CD4-positive, alpha-beta T cell treated with Interleukin-4 for 1 hour (primary cell): Measurements from ENCODE around the gene ITGAX.

Experiments
- DNase-seq, 2 donors: peaks; one replicate each; pipeline ENCODE4 v3.0.0-alpha.2; 2020 to 2022

ITGAX gene

DNA sequence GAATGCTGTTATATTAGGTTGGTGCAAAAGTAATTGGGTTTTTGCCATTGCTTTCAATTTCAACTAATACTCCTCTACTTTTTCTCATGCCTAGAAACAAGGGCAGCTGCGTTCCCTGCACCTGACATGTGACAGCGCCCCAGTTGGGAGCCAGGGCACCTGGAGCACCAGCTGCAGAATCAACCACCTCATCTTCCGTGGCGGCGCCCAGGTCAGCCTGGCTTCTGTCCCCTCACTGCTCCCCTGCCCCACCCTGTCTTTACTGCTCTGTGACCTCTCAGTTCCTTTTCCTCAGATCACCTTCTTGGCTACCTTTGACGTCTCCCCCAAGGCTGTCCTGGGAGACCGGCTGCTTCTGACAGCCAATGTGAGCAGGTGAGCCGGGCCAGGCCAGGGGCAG lies 21.7 kb downstream of the ITGAX start:
- no peak for DNase-seq

DNA sequence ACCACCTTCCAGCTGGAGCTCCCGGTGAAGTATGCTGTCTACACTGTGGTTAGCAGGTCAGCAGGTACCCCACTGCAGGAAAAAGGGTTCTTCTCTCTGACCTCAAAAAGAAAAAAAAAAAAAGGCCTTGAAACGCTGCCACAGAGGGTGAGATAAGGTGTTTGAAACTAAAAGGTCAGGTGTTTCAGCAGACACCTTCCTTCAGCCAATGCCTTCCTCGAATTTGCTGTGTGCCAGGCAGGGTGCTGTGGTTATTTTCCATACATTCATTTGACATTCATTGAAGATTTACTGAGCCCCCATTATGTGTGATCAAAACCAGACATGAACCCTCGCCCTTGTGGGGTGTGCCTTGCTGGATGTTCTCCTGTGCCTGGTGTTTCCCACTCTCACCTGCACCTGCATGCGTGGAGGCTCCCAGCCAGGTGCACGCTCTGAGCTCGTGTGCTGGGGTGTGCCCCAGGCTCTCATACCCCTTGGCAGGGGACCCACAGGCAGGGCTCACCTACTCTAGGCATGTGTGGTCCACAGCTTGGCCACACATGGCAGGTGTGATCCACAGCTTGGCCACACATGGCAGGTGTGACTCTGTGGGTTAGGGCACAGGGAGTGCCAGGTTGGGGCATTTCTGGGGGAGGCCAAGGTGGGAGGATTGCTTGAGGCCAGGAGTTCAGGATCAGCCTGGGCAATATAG lies 22.4 kb downstream of the ITGAX start:
- DNase-seq, result no peak

DNA sequence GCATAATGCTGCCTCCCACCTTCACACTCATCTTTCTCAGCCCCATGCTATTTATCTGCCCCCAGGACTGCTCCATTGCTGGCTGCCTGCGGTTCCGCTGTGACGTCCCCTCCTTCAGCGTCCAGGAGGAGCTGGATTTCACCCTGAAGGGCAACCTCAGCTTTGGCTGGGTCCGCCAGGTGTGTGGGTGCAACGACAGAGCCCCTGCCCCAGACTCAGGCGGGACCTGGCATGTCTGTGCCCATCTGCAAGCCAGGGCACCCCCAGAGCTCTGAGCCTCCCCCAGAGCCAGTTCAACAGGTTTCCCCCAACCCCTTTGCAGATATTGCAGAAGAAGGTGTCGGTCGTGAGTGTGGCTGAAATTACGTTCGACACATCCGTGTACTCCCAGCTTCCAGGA lies 25.2 kb downstream of the ITGAX start:
- no peak for DNase-seq

DNA sequence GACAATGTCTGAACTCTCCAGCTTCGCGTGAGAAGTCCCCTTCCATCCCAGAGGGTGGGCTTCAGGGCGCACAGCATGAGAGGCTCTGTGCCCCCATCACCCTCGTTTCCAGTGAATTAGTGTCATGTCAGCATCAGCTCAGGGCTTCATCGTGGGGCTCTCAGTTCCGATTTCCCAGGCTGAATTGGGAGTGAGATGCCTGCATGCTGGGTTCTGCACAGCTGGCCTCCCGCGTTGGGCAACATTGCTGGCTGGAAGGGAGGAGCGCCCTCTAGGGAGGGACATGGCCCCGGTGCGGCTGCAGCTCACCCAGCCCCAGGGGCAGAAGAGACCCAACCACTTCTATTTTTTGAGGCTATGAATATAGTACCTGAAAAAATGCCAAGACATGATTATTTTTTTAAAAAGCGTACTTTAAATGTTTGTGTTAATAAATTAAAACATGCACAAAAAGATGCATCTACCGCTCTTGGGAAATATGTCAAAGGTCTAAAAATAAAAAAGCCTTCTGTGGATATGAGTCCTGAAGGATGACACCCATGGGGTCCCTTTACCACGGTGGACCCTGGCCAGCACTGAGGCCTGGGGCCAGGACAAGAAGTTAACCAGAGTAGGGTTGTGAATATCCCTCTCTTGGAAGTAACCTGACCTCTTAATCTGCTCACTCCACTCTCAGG lies 27.6 kb downstream of the ITGAX start:
- DNase-seq, result peak; percentile 60 to 68

DNA sequence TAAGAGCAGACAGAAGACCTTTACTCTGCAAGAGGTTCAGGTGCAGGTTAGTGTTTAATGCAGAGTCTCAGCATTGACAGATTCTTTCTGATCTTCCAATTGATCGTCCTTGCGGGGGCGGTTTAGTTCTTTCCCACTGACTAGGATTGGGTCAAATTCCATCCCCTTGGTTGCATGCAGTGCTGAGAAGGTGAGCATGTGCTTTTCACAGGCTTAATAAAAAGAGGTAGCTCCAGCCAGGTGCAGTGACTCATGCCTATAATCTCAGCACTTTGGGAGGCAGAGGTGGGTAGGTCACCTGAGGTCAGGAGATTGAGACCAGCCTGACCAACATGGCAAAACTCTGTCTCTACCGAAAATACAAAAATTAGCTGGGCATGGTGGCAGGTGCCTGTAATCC lies 30.7 kb downstream of the ITGAX start:
- DNase-seq, result no peak

DNA sequence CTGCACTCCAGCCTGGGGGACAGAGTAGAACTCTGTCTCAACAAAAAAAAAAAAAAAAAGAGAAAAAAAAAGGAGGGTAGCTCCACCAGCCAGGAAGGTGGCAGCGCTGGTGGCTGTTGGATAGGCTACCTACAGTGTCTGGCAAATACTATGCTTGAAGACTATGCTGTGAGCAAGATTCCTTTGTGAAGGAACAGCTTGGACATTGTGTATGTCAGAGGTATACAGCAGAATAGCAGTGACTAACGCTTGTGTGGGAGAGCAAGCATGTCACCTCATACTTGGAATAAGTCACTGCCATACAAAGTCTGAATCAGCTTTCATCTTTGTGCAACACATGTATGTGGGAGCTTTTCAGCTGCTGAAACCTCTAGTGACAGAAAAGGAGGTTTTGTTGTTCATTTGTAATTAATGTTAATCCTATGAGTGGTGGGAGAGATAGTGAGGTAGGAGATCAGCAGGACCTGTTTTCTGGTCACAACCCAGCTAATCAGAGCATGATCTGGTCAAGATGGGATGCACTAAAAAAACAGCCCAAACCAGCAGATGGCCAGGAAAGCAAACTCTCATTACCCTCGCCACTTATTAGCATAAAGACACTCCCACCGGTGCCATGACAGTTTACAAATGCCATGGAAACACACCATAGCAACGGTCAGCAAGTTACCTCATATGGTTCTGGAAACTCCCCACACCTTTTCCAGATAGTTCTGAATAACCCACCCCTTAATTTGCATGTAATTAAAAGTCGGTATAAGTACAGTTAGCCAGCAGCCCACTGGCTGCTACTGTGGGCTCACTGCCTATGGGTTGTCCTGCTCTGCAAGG lies 31.4 kb downstream of the ITGAX start:
- peak; percentile 42 to 56 for DNase-seq

DNA sequence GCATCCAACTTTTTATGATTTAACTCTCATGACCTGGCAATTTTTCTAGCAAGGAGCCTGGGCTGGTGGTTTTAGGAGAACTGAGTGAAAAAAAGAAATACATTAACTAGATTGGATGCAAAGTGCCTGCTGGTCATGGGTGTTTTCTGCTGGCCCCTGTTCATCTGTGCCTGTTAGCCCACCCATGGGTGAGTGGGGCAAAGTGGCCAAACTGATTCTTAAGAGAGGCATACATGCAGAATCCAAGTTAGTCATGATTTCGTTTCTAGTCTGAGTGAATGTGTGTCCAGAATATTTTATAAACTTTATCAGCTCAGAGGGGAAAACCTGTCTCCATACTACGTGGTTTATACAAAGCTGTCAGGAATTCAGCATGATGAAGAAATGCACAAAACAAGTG lies 33.6 kb downstream of the ITGAX start:
- no peak for DNase-seq

DNA sequence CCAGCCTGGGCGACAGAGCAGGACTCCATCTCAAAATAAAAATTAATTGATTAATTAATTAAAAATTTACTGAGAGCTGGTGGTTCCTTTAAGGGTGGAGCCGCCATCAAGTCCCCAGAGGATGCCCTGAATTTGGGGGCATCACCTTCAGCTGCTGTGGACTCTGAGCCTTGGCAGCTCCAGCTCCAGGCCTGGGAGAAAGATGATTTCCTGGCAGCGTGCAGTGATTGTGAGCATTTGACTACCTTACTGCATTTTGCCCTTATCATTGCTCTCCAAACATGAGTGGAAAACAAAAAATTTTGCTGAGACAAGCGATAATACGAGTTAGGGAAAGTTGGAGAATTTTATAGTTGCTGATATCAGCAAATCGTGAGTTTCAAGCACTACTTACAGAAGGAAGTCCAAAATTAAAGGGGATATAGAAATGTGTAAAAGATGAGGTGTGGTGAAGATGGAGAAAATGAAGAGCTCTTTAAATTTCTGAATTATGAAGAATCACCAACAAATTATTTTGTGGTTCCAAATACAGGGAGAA lies 35.6 kb downstream of the ITGAX start:
- DNase-seq, result no peak

DNA sequence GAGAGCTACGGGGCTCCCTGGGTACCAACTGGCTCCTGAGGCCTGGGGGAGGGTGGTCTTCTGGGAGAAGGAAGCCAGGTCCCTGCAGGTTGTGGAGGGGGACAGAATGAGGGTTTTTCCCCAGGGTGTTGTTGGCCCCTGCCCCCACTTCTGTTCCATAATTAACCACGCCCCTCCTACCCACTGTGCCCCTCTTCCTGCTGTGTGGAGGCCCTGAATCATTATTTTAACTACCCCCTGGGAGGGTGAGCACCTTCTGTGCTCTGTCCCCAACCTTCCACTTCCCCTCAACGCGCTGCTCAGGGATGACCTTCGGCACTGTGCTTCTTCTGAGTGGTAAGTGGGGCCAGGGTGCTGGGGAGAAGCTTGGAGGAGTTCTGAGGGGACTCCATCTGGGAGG lies 38.1 kb downstream of the ITGAX start, which contains the start of gene ITGAD:
ITGAD (plus strand) TSS at position 280 of the 400 bp plus-strand sequence; CDS start at position 306, 26 bp downstream.
- DNase-seq, result no peak

DNA sequence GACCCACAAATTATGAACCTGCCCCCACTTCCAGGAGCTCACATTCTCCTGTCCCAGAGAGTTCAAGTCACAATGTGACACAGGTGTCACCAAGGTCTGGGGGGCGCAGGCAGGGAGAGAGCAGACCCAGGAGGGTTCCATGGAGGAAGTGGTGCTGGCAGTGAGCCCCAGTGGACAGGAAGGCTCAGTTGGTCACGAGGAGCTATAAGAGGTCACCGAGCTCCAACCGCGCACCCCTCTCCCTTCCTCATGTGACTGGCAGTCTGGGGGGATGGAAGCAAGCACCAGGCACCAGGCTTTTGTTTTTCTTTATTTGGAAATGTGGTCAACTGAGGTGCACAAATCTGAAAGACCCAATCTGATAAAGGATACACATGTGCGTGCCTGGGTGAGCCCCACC lies 40.7 kb downstream of the ITGAX start:
- no peak for DNase-seq

DNA sequence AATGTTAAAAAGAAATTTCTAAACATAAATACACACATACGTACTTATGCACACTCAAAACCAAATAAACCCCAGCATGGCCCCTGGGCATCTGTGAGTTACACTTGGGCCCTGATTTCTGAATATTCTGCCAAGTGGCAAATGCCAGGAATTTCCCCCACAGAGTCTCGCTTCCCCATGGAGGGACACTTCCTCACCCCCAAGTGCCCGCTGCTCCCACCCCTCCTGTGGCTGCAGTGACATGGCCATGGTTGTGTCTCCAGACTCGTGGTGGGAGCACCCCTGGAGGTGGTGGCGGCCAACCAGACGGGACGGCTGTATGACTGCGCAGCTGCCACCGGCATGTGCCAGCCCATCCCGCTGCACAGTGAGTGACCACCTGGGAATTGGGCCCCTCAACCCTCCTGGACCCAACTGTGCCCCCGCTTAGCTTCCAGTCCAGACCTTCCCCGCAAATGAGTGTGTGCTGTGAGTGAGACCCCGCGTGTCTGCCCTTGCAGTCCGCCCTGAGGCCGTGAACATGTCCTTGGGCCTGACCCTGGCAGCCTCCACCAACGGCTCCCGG lies 42.2 kb downstream of the ITGAX start:
- DNase-seq, result no peak

DNA sequence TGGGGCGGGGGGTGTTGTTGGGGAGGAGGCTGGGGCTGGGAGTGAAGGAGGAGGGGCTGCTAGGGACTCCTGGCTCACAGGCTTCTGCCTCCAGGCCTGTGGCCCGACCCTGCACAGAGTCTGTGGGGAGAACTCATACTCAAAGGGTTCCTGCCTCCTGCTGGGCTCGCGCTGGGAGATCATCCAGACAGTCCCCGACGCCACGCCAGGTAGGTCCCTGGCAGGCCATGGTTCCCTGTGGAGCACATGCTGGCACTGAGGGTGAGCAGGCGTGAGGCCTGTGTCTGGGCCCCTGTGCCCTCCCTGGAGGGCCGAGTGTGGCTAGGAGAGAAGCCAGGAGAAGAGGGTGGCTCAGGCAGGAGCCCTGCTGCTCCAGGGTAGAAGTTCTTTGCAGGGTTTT lies 42.7 kb downstream of the ITGAX start:
- no peak for DNase-seq

DNA sequence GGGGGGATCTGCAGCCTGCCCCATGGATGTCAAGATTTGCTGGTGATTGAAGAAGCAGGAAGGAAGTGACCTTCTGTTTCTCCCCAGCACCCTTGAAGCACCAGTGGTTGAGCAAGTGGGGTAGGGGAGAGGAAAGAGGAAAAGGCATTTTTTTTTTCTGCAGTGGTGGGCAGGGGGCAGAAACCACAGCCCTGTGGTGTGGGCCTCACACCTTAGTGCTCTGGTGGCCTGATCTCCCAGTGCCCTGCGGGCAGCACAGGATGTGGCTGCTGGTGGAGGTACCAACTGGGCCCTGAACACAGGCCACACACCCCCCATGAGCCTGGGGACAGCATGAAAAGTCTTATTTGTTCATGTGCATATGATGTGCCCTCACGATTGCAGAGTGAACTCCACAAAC lies 45.2 kb downstream of the ITGAX start:
- DNase-seq, result peak; percentile 28 to 35

DNA sequence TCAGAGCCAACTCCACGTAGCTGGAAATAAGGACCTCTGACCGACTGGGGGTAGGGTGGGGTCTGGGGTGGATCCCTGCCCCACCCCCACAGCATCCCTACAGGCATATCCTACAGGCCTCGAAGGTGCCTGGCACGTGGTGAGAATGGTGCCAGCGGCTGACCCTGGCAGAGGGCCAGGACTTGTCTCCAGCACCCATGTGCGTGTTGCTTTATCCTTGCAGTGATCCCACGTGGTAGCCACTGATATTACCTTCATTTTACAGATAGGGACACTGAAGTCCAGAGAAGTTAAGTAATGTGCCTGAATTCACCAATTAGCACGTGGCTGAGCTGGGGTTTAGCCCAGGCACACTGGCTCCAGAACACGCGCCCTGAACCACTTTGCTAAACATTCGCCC lies 46.5 kb downstream of the ITGAX start:
- no peak for DNase-seq

DNA sequence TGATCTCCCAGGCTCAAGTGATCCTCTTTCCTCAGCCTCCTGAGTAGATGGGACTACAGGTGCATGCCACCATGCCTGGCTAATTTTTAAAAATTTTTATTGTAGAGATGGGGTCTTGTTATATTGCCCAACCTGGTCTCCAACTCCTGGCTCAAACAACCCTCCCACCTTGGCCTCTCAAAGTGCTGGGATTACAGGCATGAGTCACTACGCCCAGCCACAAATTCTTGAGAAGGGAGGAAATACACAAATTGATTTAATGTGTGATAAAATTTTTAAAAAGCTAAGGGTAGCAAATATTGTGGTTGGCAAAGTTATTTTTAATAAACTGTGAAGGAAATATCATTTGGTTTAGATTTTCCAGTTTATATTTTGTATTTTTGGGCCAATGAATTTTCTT lies 47.7 kb downstream of the ITGAX start:
- no peak for DNase-seq

DNA sequence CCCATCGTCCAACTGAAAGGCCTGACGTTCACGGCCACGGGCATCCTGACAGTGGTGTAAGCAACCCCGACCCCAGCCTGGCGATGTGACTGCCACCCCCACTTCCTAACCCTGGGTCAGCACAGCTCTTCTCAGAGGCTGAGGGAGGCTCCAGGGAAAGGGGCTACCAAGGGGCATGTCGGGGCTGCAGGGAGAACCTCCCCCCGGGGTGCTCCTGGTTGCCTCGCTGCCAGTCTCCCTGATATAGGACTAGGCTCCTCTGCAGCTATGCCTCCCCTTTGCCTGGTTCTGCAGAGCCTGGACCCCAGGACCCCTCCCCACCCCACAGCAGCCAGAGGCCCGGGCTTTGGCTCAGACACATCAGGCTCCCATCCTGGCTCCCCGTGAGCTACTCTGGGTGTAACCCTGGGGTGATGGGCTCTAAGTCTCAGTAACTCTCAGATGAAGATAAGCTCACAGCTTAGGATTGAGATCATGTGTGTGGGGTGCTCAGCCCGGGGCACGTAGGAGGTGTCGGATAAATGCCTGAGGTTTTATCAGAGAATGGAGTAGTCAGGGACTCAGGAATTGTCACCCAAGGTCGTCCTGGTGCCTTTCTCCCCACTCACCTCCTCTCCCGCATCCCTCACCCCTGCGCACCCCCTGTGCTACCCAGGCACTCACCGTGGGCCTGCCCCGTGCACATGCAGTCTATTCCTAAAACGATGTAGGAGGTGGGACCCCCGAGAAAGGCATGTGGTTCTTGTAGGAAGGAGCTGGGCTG lies 48.8 kb downstream of the ITGAX start:
- DNase-seq, result no peak

DNA sequence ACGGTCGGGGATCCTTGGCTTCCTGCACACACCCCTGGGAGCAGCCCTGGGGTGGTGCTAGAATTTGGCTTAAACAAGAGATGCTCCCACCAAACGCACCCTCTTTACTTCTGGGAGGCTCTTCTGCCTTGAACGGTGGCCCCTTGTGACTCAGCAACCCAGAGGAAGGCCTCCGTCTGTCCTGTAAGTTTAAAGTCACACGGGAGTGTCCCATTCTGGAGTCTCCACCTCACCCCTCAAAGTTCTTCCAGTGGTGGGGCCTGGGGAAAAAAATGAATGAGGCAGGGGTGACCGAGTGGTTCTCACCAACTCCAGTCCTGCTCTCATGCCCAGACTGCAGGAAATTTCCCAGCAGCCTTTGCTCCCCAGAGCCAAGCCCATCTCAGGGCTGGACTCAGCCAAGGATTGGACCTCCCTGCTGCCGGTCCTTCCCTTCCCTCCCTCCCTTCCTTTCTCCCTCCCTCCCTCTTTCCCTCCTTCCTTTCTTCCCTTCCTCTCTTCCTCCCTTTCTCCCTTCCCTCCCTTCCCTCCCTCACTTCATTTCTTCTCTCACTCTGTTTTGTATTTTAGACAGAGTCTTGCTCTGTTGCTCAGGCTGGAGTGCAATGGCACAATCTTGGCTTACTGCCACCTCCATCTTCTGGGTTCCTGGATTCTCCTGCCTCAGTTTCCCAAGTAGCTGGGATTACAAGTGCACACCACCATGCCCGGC lies 49.5 kb downstream of the ITGAX start:
- no peak for DNase-seq

DNA sequence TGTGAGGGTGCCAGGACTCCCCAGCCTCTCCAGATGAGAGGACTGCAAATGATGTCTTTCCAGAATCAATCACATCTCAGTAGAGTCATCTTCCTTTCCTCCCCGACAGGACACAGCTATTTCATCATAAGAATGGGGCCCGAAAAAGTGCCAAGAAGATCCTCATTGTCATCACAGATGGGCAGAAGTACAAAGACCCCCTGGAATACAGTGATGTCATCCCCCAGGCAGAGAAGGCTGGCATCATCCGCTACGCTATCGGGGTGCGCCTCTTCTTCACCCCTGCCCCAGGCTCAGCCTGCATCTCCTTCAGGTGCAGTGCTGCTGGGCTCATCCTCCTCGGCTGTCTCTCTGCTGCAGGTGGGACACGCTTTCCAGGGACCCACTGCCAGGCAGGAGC lies 52.4 kb downstream of the ITGAX start:
- DNase-seq, result no peak

DNA sequence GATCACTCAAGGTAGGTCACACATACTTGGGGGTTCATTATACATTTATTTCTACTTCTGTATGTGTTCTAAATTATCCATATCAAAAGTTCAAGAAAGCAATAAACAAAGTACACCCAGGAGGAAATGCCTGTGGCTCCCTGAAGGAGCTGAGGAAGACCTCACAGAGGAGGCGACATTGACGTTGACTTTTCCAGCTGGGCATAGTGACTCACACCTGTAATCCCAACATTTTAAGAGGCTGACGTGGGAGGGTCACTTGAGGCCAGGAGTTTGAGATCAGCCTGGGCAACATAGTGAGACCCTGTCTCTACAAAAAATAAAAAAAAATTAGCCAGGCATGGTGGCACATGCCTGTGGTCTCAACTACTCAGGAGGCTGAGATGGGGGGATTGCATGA lies 54.5 kb downstream of the ITGAX start:
- DNase-seq, result no peak

DNA sequence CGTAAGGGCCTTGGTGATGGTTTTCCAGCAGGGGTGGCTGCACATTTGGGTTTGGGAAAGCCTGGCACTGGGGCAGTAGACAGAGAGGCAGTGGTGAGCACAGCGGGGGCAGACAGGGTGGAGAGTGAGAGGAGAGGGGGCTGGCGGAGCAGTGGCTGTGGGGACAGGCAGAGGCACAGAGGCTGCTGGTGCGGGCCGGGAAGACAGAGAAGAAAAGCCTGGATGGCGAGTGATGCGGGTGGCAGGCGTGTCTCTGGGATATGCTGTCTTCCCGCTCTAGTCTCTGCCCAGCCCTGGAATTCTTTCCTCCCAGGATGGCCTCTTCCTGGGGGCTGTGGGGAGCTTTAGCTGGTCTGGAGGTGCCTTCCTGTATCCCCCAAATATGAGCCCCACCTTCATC lies 55.1 kb downstream of the ITGAX start:
- DNase-seq, result no peak

DNA sequence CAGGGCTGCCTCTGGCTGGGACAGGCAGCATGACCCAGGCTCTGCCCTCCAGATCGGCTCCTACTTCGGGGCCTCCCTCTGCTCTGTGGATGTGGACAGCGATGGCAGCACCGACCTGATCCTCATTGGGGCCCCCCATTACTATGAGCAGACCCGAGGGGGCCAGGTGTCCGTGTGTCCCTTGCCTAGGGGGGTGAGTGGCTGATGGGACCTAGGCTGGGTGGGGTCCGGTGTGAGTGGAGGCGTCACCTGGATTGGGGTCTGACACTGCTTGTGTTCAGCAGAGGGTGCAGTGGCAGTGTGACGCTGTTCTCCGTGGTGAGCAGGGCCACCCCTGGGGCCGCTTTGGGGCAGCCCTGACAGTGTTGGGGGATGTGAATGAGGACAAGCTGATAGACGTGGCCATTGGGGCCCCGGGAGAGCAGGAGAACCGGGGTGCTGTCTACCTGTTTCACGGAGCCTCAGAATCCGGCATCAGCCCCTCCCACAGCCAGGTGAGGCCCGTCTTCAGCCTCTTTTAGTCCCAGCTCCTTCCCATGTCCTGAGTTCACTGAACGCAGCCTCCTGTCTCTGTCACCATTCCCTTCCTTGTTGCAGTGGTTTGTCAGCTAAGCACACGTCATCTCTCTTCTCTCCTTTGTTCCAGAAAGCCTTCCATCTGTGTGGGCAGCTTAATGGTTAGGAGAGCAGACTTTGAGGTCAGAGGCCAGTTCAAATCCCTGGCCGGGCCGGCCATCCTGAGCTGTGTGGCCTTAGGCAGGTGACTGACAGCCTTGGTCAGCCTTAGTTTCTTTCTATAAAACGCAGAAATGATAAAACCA lies 56.3 kb downstream of the ITGAX start:
- DNase-seq, result no peak
